NCI-H2227 treated with DMSO at 0.1 percent for 48 hours (cell line): ENCODE measurements around the gene MACF1.
"Not testable (repeated sequence)": the region's sequence is repeated elsewhere in the genome, so short reads cannot be mapped to it uniquely, and the experiment has no call there.

ENCODE experiments used
- DNase-seq: peaks from one replicate; lab custom pipeline; 2025; lab: John Stamatoyannopoulos, UW

The MACF1 gene

DNA sequence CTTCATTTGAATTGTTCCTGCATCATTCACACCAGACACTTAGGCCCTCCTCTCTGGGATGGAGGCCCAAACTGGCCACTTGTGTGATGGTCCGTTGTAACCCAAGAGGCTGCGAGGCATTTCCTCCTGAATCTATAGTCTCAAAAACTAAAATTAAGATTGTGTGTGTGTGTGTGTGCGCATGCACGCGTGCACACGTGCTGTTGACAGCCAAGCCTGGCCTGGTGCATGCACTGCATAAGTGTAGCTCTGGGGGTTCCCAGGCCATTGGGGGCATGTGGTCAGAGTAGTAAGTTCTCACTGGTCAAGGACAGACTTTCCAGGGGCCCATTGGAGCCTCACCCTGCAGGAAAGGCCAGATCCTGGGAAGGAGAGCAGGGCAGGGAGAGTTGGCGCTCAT lies 313.4 kb downstream of the MACF1 start:
- DNase-seq: not testable (repeated sequence)

GRCh38 chr1:39519376-39519775 lies 314.9 kb downstream of the MACF1 start:
- not testable (repeated sequence) for DNase-seq

DNA sequence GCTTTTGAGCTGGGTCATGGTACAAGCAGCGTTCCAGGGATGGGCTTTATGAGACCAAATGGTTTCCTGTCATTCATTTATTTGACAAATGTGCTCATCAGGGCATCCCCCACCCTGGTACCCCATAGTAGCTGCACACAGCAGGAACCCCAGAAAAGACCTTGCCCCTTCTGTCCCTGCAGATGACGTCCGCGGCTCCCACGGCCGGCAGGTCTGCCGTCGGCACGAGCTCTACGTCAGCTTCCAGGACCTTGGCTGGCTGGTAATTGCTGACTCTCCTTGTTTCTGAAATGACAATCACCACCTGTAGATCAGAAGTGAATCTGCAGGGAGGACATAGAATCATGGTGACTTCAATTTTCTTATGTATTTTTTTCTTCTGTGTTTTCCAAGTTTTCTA lies 317.7 kb downstream of the MACF1 start:
- not testable (repeated sequence) for DNase-seq

DNA sequence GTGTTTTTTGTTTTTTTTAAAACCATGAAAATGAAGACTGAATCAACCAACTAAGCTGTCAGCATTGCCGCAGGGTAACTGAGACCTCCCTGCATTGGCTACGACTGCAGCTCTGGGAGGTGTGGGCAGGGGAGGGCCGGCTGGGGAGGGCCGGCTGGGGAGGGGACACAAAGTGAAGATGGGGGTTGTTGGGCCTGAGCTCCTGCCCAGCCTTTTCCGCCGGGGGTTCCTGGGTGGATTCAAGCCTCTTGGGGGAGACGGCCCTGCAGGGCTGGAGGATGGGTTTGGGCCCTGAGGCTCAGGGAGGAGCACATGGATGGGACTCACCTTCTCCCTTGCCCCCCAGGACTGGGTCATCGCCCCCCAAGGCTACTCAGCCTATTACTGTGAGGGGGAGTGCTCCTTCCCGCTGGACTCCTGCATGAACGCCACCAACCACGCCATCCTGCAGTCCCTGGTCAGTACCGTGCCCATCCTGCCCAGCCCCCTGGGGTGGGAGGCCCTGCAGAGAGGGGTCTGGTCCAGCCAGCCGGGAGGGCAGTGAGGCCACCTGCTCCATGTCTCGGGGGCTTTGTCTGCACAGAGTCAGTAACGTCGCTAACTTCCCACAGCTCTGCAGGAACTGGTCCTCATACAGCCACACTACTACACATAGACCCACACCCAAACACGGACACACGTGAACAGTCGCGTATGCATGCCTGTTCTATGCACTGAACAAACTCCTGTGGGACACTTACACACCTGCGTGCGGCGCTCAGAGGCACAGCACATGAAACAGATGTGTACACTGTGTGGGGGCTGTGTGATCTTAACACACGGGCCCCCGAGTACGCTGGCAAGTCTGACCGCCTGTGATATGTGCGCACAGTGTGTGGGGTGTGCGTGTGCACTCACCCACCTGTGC lies 318.4 kb downstream of the MACF1 start:
- no peak for DNase-seq

- DNase-seq: no peak
These were observed 319.7 kb downstream of the MACF1 start for GRCh38 chr1:39524171-39524570.

GRCh38 chr1:39524591-39525365 lies 320.3 kb downstream of the MACF1 start:
- DNase-seq: no peak

- DNase-seq: no peak
These were observed 321.1 kb downstream of the MACF1 start for GRCh38 chr1:39525366-39526165.

DNA sequence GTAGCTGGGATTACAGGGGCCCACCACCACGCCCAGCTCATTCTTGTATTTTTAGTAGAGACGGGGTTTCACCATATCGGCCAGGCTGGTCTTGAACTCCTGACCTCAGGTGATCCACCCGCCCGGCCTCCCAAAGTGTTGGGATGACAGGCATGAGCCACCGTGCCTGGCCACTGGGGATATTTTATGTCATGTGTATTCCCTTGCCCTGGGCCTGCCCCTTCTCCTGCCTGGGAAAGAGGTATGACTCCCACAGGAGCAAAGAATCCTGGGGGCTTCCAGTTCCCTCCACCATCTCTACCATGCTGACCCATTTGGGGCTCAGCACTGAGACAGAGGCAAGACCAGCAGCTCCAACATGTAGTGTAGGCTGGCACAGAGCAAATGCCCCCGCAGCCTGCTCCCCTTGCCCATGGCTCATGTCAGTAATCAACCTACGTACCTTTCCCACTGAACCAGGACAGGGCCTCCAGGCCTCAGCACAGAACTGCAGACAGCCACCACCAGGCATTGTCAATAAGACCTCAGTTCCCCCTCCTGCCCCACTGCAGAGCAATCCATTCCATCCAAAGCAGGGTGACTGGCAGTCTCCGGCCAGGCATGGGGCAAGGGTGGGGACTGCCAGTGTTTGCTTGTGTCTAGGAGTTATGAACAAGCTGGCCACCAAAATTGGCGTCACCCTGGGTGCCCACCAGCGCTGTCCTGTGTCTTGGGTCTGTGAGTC lies 322.1 kb downstream of the MACF1 start:
- no peak for DNase-seq

GRCh38 chr1:39527190-39527579 lies 322.7 kb downstream of the MACF1 start:
- peak; percentile 89 for DNase-seq

DNA sequence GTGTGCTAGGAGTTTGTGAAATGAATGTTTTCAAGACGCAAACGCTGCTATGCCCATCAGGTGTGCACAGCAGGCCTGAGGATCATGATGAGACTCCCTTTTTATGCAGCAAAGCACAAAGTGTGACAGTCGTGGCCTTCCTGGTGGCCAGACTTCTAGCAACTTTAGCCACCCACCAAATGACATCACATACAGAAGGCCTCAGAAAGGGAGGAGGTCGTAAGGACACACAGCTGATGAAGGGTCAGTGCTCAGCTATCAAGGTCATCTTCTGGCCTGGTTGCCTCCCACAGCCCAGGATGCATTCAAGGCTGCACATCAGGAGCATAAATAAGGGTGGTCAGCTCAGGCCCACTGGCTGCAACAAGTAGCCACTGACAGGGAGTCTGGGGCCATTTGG lies 323.6 kb downstream of the MACF1 start:
- no peak for DNase-seq

- no peak for DNase-seq
These were observed 325.5 kb downstream of the MACF1 start for GRCh38 chr1:39529901-39530535.

- no peak for DNase-seq
These were observed 327.0 kb downstream of the MACF1 start for GRCh38 chr1:39531526-39531925.

GRCh38 chr1:39533442-39533841 lies 328.9 kb downstream of the MACF1 start:
- DNase-seq: no peak
